Left ventricle myocardium inferior (tissue), 1 donor: ENCODE results near the gene SLC35F6. TPM values are rescaled to one million over a fixed set of nuclear protein-coding genes. Genes with fewer than 3 reads are reported as not detected.
A peak's percentile ranks its signal among the peaks of the same experiment; 100 is the strongest.

Experiments used
- DNase-seq: peaks from one replicate; pipeline ENCODE4 v3.0.0-alpha.2; 2020
- H3K27ac ChIP-seq: fragments of 200-600 bp; replicated peaks from 2 replicates; pipeline ENCODE4 v1.8.0; 2021
- H3K27me3 ChIP-seq: fragments of 200-600 bp; 2 replicates; pipeline ENCODE4 v1.8.0; 2021; ENCODE audit warnings: low read depth
- H3K36me3 ChIP-seq: fragments of 200-600 bp; 2 replicates; pipeline ENCODE4 v1.8.0; 2021
- H3K4me1 ChIP-seq: fragments of 200-600 bp; 2 replicates; pipeline ENCODE4 v1.8.0; 2021
- H3K4me3 ChIP-seq: fragments of 200-600 bp; 2 replicates; pipeline ENCODE4 v1.8.0; 2021; ENCODE audit warnings: mild to moderate bottlenecking, moderate library complexity
- H3K9me3 ChIP-seq: fragments of 200-600 bp; replicated peaks from 2 replicates; pipeline ENCODE4 v1.8.0; 2021
- CTCF ChIP-seq: fragments of 200-600 bp; IDR thresholded peaks from 2 replicates; pipeline ENCODE4 v1.8.0; 2021; ENCODE audit warnings: antibody characterized with exemption, mild to moderate bottlenecking, borderline replicate concordance
- intact Hi-C: fragments of 100-400 bp; cut with micrococcal nuclease; formaldehyde crosslinking; loops from one replicate; pipeline ENCODE4 v1.11.0; 2022
- long read RNA-seq: library from polyadenylated mRNA; unstranded; transcript quantifications from one replicate; pipeline ENCODE4 v2.0.0, GENCODE V29; 2021
- total RNA-seq: library from RNA; stranded (reverse); fragmentation: NEBNext Ultra II Directional; extraction: Animal tissue kit (Norgen Biotek cat#: 25700); gene quantifications from one replicate; pipeline ENCODE4 v1.2.1, GENCODE V29; 2021
- donor health status: DM: no; HTN: yes; CAD: no; lungs with severe emphysema.

SLC35F6 gene
- 19.6 TPM for total RNA-seq
- long read RNA-seq, transcript SLC35F6-201 (6 exons, 3,898 nt) = major isoform, 11 of 11 reads
- long read RNA-seq, partial matches to known transcripts = 0 of 11 reads
- long read RNA-seq, other reads (novel, unspliced or antisense) = 0 of 11 reads

GRCh38 chr2:26764078-26764887 is at the start of gene SLC35F6:
SLC35F6 (plus strand) TSS chr2:26764284; CDS start chr2:26764350, 66 bp downstream.
- Histone ChIP-seq H3K27me3 (no peaks in the 10 kb centered on the region), H3K4me1 (peaks cover 59% of the 10 kb centered on the region), H3K9me3 (no peaks in the 10 kb centered on the region), H3K4me3 (peak within 1 kb of the TSS; percentile 93), H3K27ac (peak within 1 kb of the TSS; percentile 92), H3K36me3 (no peaks in the 10 kb centered on the region)
- intact Hi-C loops = no loop called here
- peak; percentile 85 for DNase-seq
- no peak for TF ChIP-seq CTCF

GRCh38 chr2:26715528-26716270 is 48.4 kb upstream of the SLC35F6 start:
- Histone ChIP-seq H3K4me3 (no peak overlapping the region), H3K27ac (no peak overlapping the region), H3K4me1 (peaks cover 56% of the 10 kb centered on the region), H3K27me3 (no peaks in the 10 kb centered on the region), H3K36me3 (no peaks in the 10 kb centered on the region), H3K9me3 (no peaks in the 10 kb centered on the region)
- intact Hi-C loops = no loop called here
- DNase-seq = no peak
- no peak for TF ChIP-seq CTCF

GRCh38 chr2:26716340-26716739 is 47.7 kb upstream of the SLC35F6 start:
- no peak for TF ChIP-seq CTCF
- peaks cover 56% of the 10 kb centered on the region for H3K4me1 ChIP-seq
- intact Hi-C loops = no loop called here

GRCh38 chr2:26716769-26717168 is 47.3 kb upstream of the SLC35F6 start:
- H3K9me3 ChIP-seq = no peaks in the 10 kb centered on the region
- no peak for DNase-seq
- intact Hi-C loops = no loop called here
- H3K4me3 ChIP-seq = no peak overlapping the region
- no peak overlapping the region for H3K27ac ChIP-seq
- H3K36me3 ChIP-seq = no peaks in the 10 kb centered on the region
- no peaks in the 10 kb centered on the region for H3K27me3 ChIP-seq
- no peak for TF ChIP-seq CTCF
- peaks cover 56% of the 10 kb centered on the region for H3K4me1 ChIP-seq

More at GRCh38 chr2:26716340-26716739, 47.7 kb upstream of the SLC35F6 start:
- no peak for DNase-seq
- no peaks in the 10 kb centered on the region for H3K9me3 ChIP-seq
- no peak overlapping the region for H3K4me3 ChIP-seq
- no peaks in the 10 kb centered on the region for H3K27me3 ChIP-seq
- no peak overlapping the region for H3K27ac ChIP-seq
- H3K36me3 ChIP-seq = no peaks in the 10 kb centered on the region

- Histone ChIP-seq H3K4me3 (no peak overlapping the region), H3K4me1 (peaks cover 54% of the 10 kb centered on the region), H3K9me3 (no peaks in the 10 kb centered on the region), H3K36me3 (no peaks in the 10 kb centered on the region), H3K27ac (peak overlapping the region; percentile 46), H3K27me3 (no peaks in the 10 kb centered on the region)
- intact Hi-C loops = no loop called here
- no peak for DNase-seq
- TF ChIP-seq CTCF = no peak
Measured at GRCh38 chr2:26717362-26717761, 46.7 kb upstream of the SLC35F6 start.
